Neural progenitor cell (in vitro differentiated cells): ENCODE results near the gene SPAG6.
"Not testable (repeated sequence)": the region's sequence is repeated elsewhere in the genome, so short reads cannot be mapped to it uniquely, and the experiment has no call there.

Experiments
- CTCF ChIP-seq: fragments of 200-600 bp; sonication (generic); IDR thresholded peaks from 2 replicates; pipeline ENCODE4 v1.5.1; 2017; ENCODE audit warnings: antibody characterized with exemption, mild to moderate bottlenecking
- EZH2 ChIP-seq: fragments of 200-600 bp; sonication (generic); IDR thresholded peaks from 2 replicates; pipeline ENCODE4 v1.6.1; 2017; ENCODE audit warnings: antibody characterized with exemption, mild to moderate bottlenecking, moderate library complexity
- EZH2phosphoT487 ChIP-seq: fragments of 200-600 bp; sonication (generic); IDR thresholded peaks from 2 replicates; pipeline ENCODE4 v1.6.1; 2017; ENCODE audit warnings: antibody characterized with exemption

- TF ChIP-seq EZH2, CTCF, EZH2phosphoT487: not testable (repeated sequence)
These were observed 35.3 kb upstream of the SPAG6 start for GRCh38 chr10:22310012-22310411.
